ENCODE results near the gene UNC13D.
A peak's percentile ranks its signal among the peaks of the same experiment; 100 is the strongest.

UNC13D gene

GRCh38 chr17:75878174-75878998 lies 34.2 kb upstream of the UNC13D start, which contains the start of gene TRIM47 (continued):
- TF ChIP-seq ZNF488 (tag by site-specific recombination; IDR thresholded peaks at IDR 0.05) (no peak), ZNF664 (tag by site-specific recombination; IDR thresholded peaks at IDR 0.05) (no peak), SP7 (tag by site-specific recombination; IDR thresholded peaks at IDR 0.05) (peak; percentile 77), TRIM28 (IDR thresholded peaks at IDR 0.05; ENCODE audit: borderline replicate concordance, low read length) (no peak), ZNF426 (tag by site-specific recombination; IDR thresholded peaks at IDR 0.05) (no peak), ZNF341 (tag by site-specific recombination; IDR thresholded peaks at IDR 0.05; ENCODE audit: low read depth) (peak; percentile 61; the same call in 1 of the 2 replicates), ZNF548 (tag by site-specific recombination; IDR thresholded peaks at IDR 0.05) (peak; percentile 14; the same call in 1 of the 2 replicates), HIC1 (tag by site-specific recombination; IDR thresholded peaks at IDR 0.05) (no peak), ZNF175 (tag by site-specific recombination; IDR thresholded peaks at IDR 0.05) (no peak), ZNF777 (tag by site-specific recombination; IDR thresholded peaks at IDR 0.05; ENCODE audit: borderline replicate concordance) (peak; percentile 86; the same call in 1 of the 2 replicates), GLI2 (tag by site-specific recombination; IDR thresholded peaks at IDR 0.05; ENCODE audit: borderline replicate concordance, low read depth) (no peak), ZNF354C (tag by site-specific recombination; IDR thresholded peaks at IDR 0.05; ENCODE audit: borderline replicate concordance, low read depth) (no peak), ZNF133 (tag by site-specific recombination; IDR thresholded peaks at IDR 0.05) (no peak), ZNF561 (tag by site-specific recombination; IDR thresholded peaks at IDR 0.05; ENCODE audit: borderline replicate concordance) (peak; percentile 41; the same call in 1 of the 2 replicates), ZNF146 (tag by site-specific recombination; IDR thresholded peaks at IDR 0.05) (no peak), EGR2 (tag by site-specific recombination; IDR thresholded peaks at IDR 0.05; ENCODE audit: low read depth) (0 out of 2 replicates have a peak, but pooled peaks have one; percentile 27), ZBTB20 (tag by site-specific recombination; IDR thresholded peaks at IDR 0.05) (peak; percentile 40; the same call in 1 of the 2 replicates), ZBTB48 (tag by site-specific recombination; IDR thresholded peaks at IDR 0.05) (peak; percentile 74), ZNF174 (tag by site-specific recombination; IDR thresholded peaks at IDR 0.05) (no peak), INSM2 (tag by site-specific recombination; IDR thresholded peaks at IDR 0.05) (no peak), ZNF404 (tag by site-specific recombination; IDR thresholded peaks at IDR 0.05) (no peak), PATZ1 (tag by site-specific recombination; IDR thresholded peaks at IDR 0.05) (peak; percentile 31; the same call in 1 of the 2 replicates), IKZF3 (tag by site-specific recombination; IDR thresholded peaks at IDR 0.05) (0 out of 2 replicates have a peak, but pooled peaks have one; percentile 11), ZNF335 (tag by site-specific recombination; conservative IDR thresholded peaks at IDR 0.05) (peak; percentile 67), ZNF549 (tag by site-specific recombination; IDR thresholded peaks at IDR 0.05) (no peak), HOXA7 (CRISPR knock-in tag; IDR thresholded peaks at IDR 0.05; ENCODE audit: borderline replicate concordance) (no peak), ZNF24 (tag by site-specific recombination; IDR thresholded peaks at IDR 0.05) (no peak), OVOL3 (tag by site-specific recombination; IDR thresholded peaks at IDR 0.05) (no peak), ZEB2 (tag by site-specific recombination; IDR thresholded peaks at IDR 0.05) (no peak), ZNF391 (tag by site-specific recombination; IDR thresholded peaks at IDR 0.05; ENCODE audit: borderline replicate concordance, low read depth) (no peak)
- TF ChIP-seq, protein P1, sequence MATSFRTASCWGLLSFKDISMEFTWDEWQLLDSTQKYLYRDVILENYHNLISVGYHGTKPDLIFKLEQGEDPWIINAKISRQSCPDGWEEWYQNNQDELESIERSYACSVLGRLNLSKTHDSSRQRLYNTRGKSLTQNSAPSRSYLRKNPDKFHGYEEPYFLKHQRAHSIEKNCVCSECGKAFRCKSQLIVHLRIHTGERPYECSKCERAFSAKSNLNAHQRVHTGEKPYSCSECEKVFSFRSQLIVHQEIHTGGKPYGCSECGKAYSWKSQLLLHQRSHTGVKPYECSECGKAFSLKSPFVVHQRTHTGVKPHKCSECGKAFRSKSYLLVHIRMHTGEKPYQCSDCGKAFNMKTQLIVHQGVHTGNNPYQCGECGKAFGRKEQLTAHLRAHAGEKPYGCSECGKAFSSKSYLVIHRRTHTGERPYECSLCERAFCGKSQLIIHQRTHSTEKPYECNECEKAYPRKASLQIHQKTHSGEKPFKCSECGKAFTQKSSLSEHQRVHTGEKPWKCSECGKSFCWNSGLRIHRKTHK (tag by site-specific recombination; IDR thresholded peaks at IDR 0.05): no peak

Data from HEK293 (cell line).